HUDEP-2 (cell line): ENCODE data around the gene NOTCH1.

Experiments used
- DNase-seq, 76 experiments: peaks; one replicate each; lab custom pipeline; 2025; ENCODE audit not compliant: unreplicated experiment in 76 of 76; lab: John Stamatoyannopoulos, UW

Gene NOTCH1

GRCh38 chr9:136472640-136473353 lies 73.1 kb downstream of the NOTCH1 start:
- DNase-seq: no peak

- DNase-seq: no peak
These were observed 73.9 kb downstream of the NOTCH1 start for GRCh38 chr9:136471802-136472487.

- peak in 41 of 76 experiments; percentile 4 to 63 (median 21) for DNase-seq
These were observed 74.9 kb downstream of the NOTCH1 start for GRCh38 chr9:136470792-136471469.

GRCh38 chr9:136470356-136470755 lies 75.5 kb downstream of the NOTCH1 start:
- DNase-seq: no peak

- no peak for DNase-seq
These were observed 78.1 kb downstream of the NOTCH1 start for GRCh38 chr9:136467766-136468165.

GRCh38 chr9:136466155-136466541 lies 79.7 kb downstream of the NOTCH1 start:
- DNase-seq: no peak

- no peak for DNase-seq
These were observed 80.2 kb downstream of the NOTCH1 start for GRCh38 chr9:136465500-136466154.

- no peak for DNase-seq
These were observed 81.6 kb downstream of the NOTCH1 start for GRCh38 chr9:136464241-136464640.

- no peak for DNase-seq
These were observed 82.3 kb downstream of the NOTCH1 start for GRCh38 chr9:136463578-136463977.

- no peak for DNase-seq
These were observed 83.2 kb downstream of the NOTCH1 start for GRCh38 chr9:136462664-136463063.

GRCh38 chr9:136460772-136461325 lies 85.0 kb downstream of the NOTCH1 start:
- DNase-seq: no peak

GRCh38 chr9:136459425-136459824 lies 86.4 kb downstream of the NOTCH1 start:
- no peak for DNase-seq

GRCh38 chr9:136457326-136457725 lies 88.5 kb downstream of the NOTCH1 start:
- no peak for DNase-seq

- no peak for DNase-seq
These were observed 89.6 kb downstream of the NOTCH1 start for GRCh38 chr9:136456258-136456657.

- no peak for DNase-seq
These were observed 90.5 kb downstream of the NOTCH1 start for GRCh38 chr9:136455043-136456002.

- no peak for DNase-seq
These were observed 91.6 kb downstream of the NOTCH1 start for GRCh38 chr9:136454026-136454796.

GRCh38 chr9:136453326-136453725 lies 92.5 kb downstream of the NOTCH1 start:
- DNase-seq: no peak

- DNase-seq: no peak
These were observed 94.5 kb downstream of the NOTCH1 start for GRCh38 chr9:136451221-136451877.

GRCh38 chr9:136448655-136449054 lies 97.2 kb downstream of the NOTCH1 start:
- DNase-seq: no peak
